ENCODE measurements around the gene SYT7. TPM values are rescaled to one million over a fixed set of nuclear protein-coding genes. Genes with fewer than 3 reads are reported as not detected.

The SYT7 gene
- total RNA-seq, 1 donor from 2014 or later: 10.3 TPM

DNA sequence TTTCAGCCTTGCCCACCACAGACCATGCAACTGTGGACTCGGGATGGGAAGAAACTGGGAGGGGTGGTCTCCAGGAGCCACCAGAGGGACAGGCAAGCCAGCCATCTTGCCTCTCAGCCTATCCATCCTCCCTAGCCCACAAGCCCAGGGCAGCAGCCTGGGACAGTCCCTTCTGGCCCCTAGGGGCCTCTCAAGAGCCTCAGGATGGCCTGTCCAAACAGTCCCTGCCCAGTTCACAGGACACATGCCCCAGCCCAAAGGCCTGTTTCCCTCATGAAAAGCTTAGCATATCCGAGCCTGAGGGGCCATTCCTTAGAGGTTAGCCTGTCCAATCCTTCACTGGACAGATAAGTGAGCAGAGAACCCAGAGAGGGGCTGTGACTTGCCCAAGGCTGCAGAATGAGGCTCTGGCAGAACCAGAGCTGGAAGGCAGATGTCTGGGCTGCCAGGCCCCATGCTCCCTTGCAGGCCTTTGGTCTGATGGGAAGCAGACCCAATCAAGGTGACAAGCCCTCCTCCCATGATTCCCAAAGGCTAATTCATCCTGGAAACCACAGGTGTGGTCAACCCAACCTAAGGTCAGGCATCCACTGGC lies 44.1 kb downstream of the SYT7 start:
- DNase-seq (ENCODE audit: low spot score, unreplicated experiment): no peak
- Mint-ChIP-seq H3K4me1 (ENCODE audit: low read depth) (peaks cover 16% of the 10 kb centered on the region), H3K27ac (no peak overlapping the region), H3K9me3 (ENCODE audit: low read depth) (no peaks in the 10 kb centered on the region), H3K36me3 (ENCODE audit: insufficient read depth) (no peaks in the 10 kb centered on the region), H3K4me3 (ENCODE audit: low read depth) (no peak overlapping the region), H3K27me3 (peaks cover 19% of the 10 kb centered on the region)
- TF ChIP-seq, protein P1, sequence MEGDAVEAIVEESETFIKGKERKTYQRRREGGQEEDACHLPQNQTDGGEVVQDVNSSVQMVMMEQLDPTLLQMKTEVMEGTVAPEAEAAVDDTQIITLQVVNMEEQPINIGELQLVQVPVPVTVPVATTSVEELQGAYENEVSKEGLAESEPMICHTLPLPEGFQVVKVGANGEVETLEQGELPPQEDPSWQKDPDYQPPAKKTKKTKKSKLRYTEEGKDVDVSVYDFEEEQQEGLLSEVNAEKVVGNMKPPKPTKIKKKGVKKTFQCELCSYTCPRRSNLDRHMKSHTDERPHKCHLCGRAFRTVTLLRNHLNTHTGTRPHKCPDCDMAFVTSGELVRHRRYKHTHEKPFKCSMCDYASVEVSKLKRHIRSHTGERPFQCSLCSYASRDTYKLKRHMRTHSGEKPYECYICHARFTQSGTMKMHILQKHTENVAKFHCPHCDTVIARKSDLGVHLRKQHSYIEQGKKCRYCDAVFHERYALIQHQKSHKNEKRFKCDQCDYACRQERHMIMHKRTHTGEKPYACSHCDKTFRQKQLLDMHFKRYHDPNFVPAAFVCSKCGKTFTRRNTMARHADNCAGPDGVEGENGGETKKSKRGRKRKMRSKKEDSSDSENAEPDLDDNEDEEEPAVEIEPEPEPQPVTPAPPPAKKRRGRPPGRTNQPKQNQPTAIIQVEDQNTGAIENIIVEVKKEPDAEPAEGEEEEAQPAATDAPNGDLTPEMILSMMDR (IDR thresholded peaks at IDR 0.05; ENCODE audit: unreplicated experiment): no peak

DNA sequence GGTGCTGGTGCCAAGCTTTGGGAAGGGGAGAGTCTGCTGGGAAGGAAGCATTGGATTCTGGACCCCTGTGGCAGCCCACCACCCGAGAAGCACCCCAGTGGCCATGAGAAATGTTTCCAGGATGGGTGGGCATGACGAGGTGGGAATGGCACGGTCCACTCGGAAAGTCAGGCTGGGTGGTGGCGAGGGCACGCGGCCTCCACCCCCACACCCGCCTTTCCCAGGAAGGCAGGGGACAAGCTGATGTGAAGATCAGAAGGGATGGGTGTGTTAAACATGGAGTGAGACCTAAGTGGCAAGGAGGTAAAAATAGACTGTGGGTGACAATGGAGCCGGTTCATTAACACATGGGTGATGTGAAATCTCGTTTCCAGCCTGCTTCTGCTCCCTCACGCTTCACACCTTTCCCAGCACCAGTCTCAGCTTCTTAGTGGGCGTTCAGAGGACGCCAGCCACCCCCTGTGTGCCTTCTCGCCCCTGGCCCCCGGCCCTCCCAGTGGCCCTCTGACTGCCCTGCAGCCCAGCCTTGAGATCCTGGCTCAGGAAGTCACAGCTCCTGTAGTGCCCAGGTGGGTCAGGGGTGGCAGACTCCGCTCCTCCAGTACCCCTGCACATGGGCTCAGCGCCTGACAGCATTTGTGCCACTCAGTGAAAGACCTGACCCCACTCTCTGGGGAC lies 44.7 kb downstream of the SYT7 start:
- no peaks in the 10 kb centered on the region for H3K36me3 Mint-ChIP-seq (ENCODE audit: insufficient read depth)
- no peaks in the 10 kb centered on the region for H3K9me3 Mint-ChIP-seq (ENCODE audit: low read depth)

DNA sequence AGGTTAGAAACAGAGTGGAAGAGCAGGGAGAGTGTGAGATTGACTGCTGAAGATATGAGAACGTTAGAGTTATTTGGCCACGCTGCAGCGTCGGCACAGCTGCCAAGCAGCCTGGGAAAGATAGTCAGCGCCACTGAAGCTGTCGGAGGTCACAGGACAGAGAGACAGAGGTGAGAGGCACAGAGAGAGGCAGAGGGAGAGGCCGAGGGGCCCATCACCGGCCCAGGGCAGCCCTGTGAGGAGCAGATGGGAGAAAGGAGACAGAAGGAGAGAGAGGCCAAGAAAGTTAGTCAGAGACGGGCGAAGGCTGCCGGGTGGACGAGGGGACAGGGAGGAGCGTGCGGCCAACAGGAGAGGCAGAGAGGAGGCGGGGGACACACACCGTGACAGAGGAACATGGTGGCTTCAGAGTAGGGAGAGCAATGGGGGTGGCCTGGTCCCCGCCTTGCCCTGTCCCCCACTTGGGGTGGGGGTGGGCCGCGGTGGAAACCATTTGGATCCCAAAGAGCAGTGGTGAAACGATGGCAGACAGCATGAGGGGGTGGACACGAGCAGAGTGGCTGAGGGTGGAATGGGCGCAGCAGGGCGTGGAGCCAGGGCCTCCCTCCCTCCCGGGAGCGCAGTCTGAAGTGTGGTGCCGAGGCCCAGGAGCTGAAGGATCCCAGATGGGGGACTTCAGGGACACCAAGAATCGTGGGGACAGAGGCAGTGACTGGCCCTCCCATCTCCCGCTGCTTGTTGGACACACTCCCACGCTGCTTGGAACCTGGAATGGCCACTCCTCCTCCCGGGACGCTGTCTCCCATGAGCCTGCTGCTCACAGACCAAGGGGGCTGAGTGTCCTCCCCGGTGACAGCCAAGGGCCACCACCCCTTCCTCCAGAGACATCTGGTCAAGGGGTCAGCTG lies 45.7 kb downstream of the SYT7 start:
- Mint-ChIP-seq H3K27ac (peak overlapping the region; percentile 69), H3K27me3 (peaks cover 19% of the 10 kb centered on the region), H3K36me3 (ENCODE audit: insufficient read depth) (no peaks in the 10 kb centered on the region), H3K4me3 (ENCODE audit: low read depth) (no peak overlapping the region), H3K4me1 (ENCODE audit: low read depth) (peaks cover 15% of the 10 kb centered on the region), H3K9me3 (ENCODE audit: low read depth) (no peaks in the 10 kb centered on the region)
- DNase-seq (ENCODE audit: low spot score, unreplicated experiment): no peak
- TF ChIP-seq, protein P1 (IDR thresholded peaks at IDR 0.05; ENCODE audit: unreplicated experiment): no peak

More for the DNA sequence above, 44.7 kb downstream of the SYT7 start:
- no peak overlapping the region for H3K27ac Mint-ChIP-seq
- TF ChIP-seq, protein P1 (IDR thresholded peaks at IDR 0.05; ENCODE audit: unreplicated experiment): no peak
- H3K4me1 Mint-ChIP-seq (ENCODE audit: low read depth): peaks cover 13% of the 10 kb centered on the region
- no peak for DNase-seq (ENCODE audit: low spot score, unreplicated experiment)
- peaks cover 19% of the 10 kb centered on the region for H3K27me3 Mint-ChIP-seq
- no peak overlapping the region for H3K4me3 Mint-ChIP-seq (ENCODE audit: low read depth)

DNA sequence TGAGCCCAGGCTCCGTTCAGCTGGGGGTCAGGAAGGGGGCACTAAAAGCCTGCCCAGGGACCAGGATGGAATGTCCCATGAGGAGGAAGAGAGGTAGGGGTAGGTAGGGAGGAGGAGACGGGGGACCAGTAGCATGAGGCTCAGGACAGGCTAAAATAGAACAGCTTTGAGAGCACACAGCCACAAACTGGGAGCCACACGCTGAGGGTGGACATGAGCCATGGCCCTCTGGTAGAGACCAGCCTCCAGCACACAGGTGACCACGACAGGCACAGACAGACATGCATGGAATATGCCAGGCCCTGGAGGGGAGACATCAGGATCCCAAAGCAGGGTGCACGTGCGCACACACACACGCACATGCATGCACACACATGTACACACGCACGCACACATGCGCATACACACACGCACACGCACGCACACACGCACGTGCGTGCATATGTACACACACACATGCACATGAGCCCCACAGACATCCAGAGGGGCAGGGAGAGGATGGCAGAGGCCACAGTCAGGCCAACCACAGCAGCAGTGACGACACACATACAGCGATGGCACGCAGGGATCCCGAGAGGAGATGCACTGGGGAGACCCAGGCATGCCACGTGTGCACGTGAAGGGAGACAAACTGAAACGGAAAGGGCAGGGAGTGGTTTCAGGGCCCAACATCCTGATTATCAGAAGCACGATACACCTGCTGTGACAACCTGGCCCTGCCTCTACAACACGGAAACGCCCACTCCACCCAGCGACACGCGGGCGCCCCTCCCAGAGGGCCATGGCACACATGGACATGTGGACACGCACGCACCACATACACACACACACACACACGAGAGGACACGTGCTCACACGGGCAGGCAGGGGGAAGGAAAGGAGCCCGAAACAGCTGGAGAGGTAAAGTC lies 46.6 kb downstream of the SYT7 start:
- Mint-ChIP-seq H3K27me3 (peaks cover 13% of the 10 kb centered on the region), H3K4me3 (ENCODE audit: low read depth) (no peak overlapping the region), H3K27ac (peak overlapping the region; percentile 69), H3K9me3 (ENCODE audit: low read depth) (no peaks in the 10 kb centered on the region), H3K36me3 (ENCODE audit: insufficient read depth) (no peaks in the 10 kb centered on the region), H3K4me1 (ENCODE audit: low read depth) (peaks cover 15% of the 10 kb centered on the region)
- DNase-seq (ENCODE audit: low spot score, unreplicated experiment): no peak
- TF ChIP-seq, protein P1 (IDR thresholded peaks at IDR 0.05; ENCODE audit: unreplicated experiment): no peak
